Placental pericyte (primary cell): ENCODE data around the gene LGALS1. TPM values are rescaled to one million over a fixed set of nuclear protein-coding genes. Genes with fewer than 3 reads are reported as not detected.

Source experiments
- small RNA-seq: library from RNA; depleted of rRNA; stranded (forward); fragments of <200 nt; gene quantifications from one replicate; pipeline ENCODE3, GENCODE V24; 2012; ENCODE audit warnings: low replicate concordance
- total RNA-seq: library from RNA; depleted of rRNA; stranded (reverse); fragments of >200 nt; gene quantifications from 2 replicates; pipeline ENCODE4 v1.2.3, GENCODE V29; 2012

LGALS1 gene
- 4,884 and 6,707 TPM in 2 replicates for total RNA-seq

DNA sequence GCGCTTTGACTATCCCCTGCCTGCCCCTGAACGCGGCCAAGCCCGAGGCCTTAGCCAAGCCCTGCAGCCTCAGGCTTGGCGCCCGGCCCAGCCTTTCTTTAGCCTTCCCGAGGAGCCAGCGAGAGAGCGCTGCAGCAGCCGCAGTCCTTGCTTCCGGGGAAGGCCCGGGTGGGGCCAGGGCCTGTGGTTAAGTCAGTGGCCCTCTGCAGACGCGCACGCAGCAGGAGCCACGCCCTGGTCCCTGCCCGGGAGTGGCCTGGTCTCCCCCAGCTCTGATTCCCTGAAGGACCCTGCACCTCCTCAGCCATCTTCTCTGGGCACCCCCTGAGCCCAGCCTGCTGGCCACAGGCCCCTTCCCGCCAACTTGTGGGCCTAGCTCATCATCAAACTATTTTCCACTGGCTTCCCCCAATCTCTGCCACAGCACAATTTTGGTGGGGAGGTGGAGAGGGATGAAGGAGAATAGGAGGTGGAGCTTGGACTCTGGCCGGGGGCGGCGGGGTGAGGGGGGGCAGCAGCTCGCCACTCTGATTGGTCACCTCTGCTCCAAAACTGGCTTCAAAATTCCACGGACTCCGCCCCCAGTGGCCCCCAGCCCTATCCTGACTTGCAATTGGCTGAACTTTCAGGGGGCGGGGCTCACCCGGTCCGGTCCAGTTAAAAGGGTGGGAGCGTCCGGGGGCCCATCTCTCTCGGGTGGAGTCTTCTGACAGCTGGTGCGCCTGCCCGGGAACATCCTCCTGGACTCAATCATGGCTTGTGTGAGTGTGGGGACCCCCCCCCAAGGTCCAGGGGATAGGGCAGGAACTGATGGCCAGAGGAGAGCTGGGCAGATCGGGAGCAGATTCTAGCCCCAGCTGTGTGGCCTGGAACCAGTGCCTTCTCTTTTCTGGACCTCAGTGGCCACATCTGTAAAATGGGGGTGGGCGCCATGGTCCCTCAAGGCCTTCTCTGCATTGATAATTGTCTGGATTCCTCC is at the start of gene LGALS1:
LGALS1 (plus strand) TSS at position 686 of the 979 bp plus-strand sequence; CDS start at position 753, 67 bp downstream.

DNA sequence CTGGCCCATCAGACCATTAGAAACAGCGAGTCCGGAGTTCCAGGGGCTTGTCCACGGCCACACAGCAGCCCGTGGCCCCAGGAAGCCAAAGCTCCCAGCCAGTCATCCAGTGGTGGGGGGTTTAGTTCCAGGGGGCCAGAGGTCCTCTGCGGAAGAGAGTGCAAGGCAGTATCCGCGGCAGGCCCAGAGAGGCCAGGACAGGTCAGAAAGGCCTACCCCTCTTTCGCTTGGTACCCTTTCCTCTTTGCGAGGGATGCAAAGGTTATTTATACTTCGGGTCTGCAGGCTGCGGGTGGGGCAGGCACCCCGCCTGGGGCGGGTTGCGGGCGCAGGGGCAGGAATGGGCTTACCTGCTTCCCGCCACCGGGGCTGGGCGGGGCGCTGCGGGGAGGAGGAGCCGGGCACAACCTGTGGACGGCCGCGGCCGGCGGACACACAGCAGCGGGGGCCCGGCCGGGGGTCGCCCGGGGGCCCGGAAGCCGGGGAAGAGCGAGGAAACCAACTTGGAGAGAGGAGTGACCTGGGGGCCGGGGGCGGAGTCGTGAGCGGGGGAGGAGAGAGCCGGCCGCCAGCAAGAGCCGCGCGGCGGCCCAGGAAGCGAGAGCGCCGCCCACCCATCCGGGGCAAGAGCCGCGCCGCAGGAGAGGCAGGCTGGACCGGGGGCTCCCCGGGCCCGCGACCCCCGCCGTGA is 36.2 kb upstream of the LGALS1 start, which contains the start of gene SH3BP1:
SH3BP1 (plus strand) TSS at position 600 of the 691 bp plus-strand sequence. CDS start 119 bp downstream, outside the sequence.

DNA sequence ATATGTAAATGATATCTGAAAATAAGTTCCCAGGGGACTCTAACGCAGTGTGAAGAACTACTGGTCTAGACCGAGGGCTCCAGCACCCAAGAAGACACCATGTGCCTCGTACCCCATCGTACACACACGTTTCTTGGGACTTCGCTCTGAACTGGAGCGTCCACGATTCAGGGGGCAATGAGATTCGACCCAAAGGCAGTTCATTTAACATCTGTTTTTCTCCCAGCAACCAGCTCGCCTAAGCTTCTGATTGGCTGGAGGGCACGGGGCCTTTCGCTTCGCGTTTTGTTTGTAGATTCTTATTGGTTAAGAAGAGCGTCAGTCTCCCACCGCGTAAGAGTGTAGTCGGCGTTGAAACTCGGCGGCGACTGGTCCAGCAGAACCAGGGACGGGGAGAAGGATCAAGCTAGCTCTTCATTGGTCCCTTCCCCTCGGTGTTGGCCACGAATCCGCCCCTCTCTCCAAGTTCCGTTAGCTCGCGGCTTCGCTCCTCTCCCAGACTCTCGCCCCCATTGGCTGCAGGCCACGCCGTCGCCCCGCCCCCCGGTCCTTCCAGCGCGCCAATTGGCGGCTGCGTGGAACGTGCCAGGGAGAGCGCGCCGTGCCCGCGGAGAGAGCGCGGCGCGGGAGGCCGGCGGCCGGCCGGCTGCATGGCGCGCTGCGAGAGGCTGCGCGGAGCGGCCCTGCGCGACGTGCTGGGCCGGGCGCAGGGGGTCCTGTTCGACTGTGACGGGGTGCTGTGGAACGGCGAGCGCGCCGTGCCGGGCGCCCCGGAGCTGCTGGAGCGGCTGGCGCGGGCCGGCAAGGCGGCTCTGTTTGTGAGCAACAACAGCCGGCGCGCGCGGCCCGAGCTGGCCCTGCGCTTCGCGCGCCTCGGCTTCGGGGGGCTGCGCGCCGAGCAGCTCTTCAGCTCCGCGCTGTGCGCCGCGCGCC is 17.0 kb upstream of the LGALS1 start, which contains the start of gene PDXP:
PDXP (plus strand) TSS at position 591 of the 933 bp plus-strand sequence; CDS start at position 651, 60 bp downstream.

DNA sequence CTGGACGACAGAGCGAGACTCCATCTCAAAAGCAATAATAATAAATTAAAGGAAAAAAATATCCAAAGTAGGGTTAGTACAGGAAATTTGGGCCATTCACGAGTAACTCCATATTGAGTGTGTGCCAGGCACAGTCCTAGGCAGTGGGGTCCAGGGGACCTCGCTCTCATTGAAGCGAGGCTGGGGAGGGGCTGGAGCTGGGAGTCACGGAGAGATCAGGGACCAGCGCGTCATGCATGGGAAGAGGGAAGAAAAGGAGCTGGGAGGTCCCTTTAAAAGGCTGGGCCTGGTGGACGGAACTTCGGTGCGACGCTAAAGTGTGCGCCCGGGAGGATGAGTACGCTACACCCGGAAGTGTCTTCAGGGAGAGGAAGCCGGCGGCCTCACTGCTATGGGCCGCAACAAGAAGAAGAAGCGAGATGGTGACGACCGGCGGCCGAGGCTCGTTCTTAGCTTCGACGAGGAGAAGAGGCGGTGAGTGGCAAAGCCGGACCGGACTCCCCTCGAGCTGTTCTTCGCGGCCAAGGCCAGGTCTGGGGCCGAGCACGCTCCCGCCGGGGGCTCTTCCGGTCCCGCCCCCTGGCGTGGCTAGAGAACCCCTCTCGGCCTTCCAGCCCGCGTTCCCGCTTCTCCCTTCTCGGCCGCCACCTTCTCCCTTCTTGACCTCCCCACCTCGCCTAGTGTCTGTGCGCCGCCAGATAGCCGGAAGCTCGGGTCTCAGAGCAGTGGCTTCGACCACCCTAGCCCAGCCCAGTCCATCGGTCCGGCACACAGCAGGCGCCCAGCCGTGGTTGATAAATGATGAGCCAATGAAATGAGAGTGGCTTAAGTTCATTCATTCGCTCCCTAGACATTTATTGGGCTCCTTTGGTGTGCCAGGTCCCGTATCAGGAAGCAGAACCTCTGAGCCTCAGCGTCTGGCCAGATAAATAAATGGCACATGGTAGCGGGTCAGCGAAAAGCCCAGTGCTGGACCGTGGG is 10.9 kb downstream of the LGALS1 start, which contains the start of gene NOL12:
NOL12 (plus strand) TSS at position 342 of the 981 bp plus-strand sequence; CDS start at position 392, 50 bp downstream.

DNA sequence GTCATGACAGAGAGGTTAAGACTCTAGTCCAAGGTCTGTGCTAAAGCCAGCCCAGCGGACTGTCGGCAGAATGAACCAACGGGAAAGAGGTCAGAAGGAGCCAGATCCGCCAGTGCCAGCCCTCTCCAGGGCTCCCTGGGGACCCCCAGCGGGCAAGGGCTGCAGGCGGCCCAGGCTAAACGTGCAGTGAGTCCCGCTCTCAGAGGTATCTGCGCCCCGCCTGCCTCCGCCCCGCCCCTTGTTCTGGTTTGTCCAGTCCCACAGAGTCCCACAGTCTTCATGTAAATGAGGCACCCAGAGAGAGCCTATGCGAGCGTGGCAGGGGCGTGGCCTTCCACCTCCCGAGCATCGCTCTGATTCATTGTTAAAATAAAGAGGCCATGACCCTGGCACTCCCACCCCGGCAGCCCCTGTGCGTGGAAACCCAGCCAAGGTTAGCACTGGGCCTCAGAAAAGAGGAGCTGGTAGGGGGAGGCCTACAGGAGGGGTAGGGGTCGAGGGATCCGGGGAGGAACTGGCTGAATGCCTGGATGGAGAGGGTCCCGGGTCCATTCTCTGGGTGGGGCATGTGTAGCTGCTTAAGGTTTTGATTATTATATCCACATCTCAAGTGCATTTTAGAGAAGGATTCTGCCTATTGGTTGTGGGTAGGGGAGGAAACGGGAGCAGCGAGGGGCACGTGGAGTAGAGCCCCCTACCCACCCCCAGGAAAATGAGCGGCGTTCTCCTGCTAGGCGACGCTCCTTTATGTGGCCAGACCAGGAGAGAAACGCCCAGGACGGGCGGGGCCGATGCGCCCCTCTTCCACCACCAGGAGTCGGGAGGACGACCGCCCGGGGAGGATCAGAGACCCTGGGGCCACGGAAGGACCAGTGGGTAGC is 21.5 kb downstream of the LGALS1 start, which contains the start of gene TRIOBP:
TRIOBP (plus strand) TSS at position 392 of the 881 bp plus-strand sequence. CDS start 4,318 bp downstream, outside the sequence.

Small RNAs within 50 kb of the gene (small RNA-seq; reads per million reads assigned to genes)
- not detected for gene RN7SL385P

Other genes starting within 250 kb of the LGALS1 start
- gene ELFN2, start 248.2 kb upstream of the LGALS1 start, total RNA-seq = 0.66 and 1.4 TPM in 2 replicates
- 0.43 TPM in 1 of 2 replicates, not detected in the other for gene MFNG, start 189.3 kb upstream of the LGALS1 start, total RNA-seq
- 2.8 and 3.9 TPM in 2 replicates for gene CARD10, start 156.2 kb upstream of the LGALS1 start, total RNA-seq
- gene CDC42EP1, start 115.2 kb upstream of the LGALS1 start, total RNA-seq = 36.8 and 37.6 TPM in 2 replicates
- not detected in 2 replicates for gene LGALS2, start 95.5 kb upstream of the LGALS1 start, total RNA-seq
- gene GGA1, start 66.8 kb upstream of the LGALS1 start, total RNA-seq = 40.7 and 50.3 TPM in 2 replicates
- 11.7 and 13.8 TPM in 2 replicates for gene SH3BP1, start 36.0 kb upstream of the LGALS1 start, total RNA-seq
- 3.9 and 29.9 TPM in 2 replicates for gene PDXP, start 16.9 kb upstream of the LGALS1 start, total RNA-seq
- 19.8 and 31.7 TPM in 2 replicates for gene NOL12, start 10.7 kb downstream of the LGALS1 start, total RNA-seq
- gene TRIOBP, start 21.4 kb downstream of the LGALS1 start, total RNA-seq = 265 and 271 TPM in 2 replicates
- gene GCAT, start 132.3 kb downstream of the LGALS1 start, total RNA-seq = 21.3 and 27.8 TPM in 2 replicates
- gene GALR3, start 147.7 kb downstream of the LGALS1 start, total RNA-seq = not detected in 2 replicates
- gene ANKRD54, start 168.7 kb downstream of the LGALS1 start, total RNA-seq = 23.9 and 53.0 TPM in 2 replicates
- 293 and 364 TPM in 2 replicates for gene EIF3L, start 173.8 kb downstream of the LGALS1 start, total RNA-seq
- gene MICALL1, start 230.7 kb downstream of the LGALS1 start, total RNA-seq = 58.3 and 60.8 TPM in 2 replicates